ENCODE data around the gene ZC3H4. TPM values are rescaled to one million over a fixed set of nuclear protein-coding genes. Genes with fewer than 3 reads are reported as not detected.

ZC3H4 gene
- total and polyA plus RNA-seq, 2 donors (not counting 1 experiment from before 2014, with no cell fraction given): 12.7 to 73.7 TPM

GRCh38 chr19:47084879-47085439 lies 28.6 kb downstream of the ZC3H4 start:
- Mint-ChIP-seq H3K27me3 (no peaks in the 10 kb centered on the region), H3K4me1 (peaks cover 11% of the 10 kb centered on the region), H3K4me3 (no peak overlapping the region), H3K9me3 (ENCODE audit: insufficient read depth) (no peaks in the 10 kb centered on the region), H3K27ac (no peak overlapping the region)
- TF ChIP-seq EZH2 (IDR thresholded peaks at IDR 0.05; ENCODE audit: borderline replicate concordance, insufficient read depth, low read depth, low read length, poor library complexity, severe bottlenecking) (no peak), CTCF (IDR thresholded peaks at IDR 0.05) (no peak)
- ChIA-PET CTCF (interaction anchor here (0.6 to 7.3 kb wide), 2 partner anchors 44 to 272 kb away, joined by 3 to 152 read pairs; partner anchors contain the start of gene SAE1), POLR2A (no interaction called here)
- no peak overlapping the region for H3K4me2 ChIP-seq (replicated peaks; ENCODE audit: low read depth, low read length, poor library complexity, severe bottlenecking)
- DNase-seq (no peak), ATAC-seq (ENCODE audit: low read depth) (no peak)
- no peak overlapping the region for H3K9ac ChIP-seq (ENCODE audit: low read length)
- no peak overlapping the region for H2AFZ ChIP-seq (ENCODE audit: insufficient read depth, low read depth, low read length, poor library complexity, severe bottlenecking)
- peaks cover 0 to 14% of the 10 kb centered on the region in 2 donors for H3K4me1 ChIP-seq (ENCODE audit: control insufficient read depth in 2 of 2, insufficient read depth in 2 of 2, low read length in 2 of 2)
- H4K20me1 ChIP-seq (ENCODE audit: control insufficient read depth, insufficient read depth, low read length, poor library complexity, severe bottlenecking): peaks cover 14% of the 10 kb centered on the region
- no peaks in the 10 kb centered on the region for H3K9me3 ChIP-seq (ENCODE audit: control extremely low read depth in 1 of 3, control insufficient read depth in 2 of 3, insufficient read depth in 1 of 3, low read length in 2 of 3)
- H3K4me3 ChIP-seq (ENCODE audit: control extremely low read depth in 1 of 5, extremely low read depth in 1 of 5, insufficient read depth in 1 of 5, low read depth in 2 of 5, low read length in 4 of 5): no peak overlapping the region
- peak overlapping the region in 1 of 2 donors; percentile 12 for H3K27ac ChIP-seq (ENCODE audit: low read length in 2 of 2)
- WGBS (ENCODE audit: insufficient coverage): over 99% methylated on average over 19 of the region's 24 CpGs
- H3K36me3 ChIP-seq (replicated peaks in 1 of 2; ENCODE audit: control extremely low read depth in 1 of 2, control insufficient read depth in 1 of 2, extremely low read depth in 1 of 2, insufficient read depth in 2 of 2, low read length in 1 of 2): peaks cover 21 to 81% of the 10 kb centered on the region in 2 experiments
- no peaks in the 10 kb centered on the region for H3K27me3 ChIP-seq (replicated peaks in 1 of 4; ENCODE audit: control extremely low read depth in 1 of 4, control insufficient read depth in 3 of 4, insufficient read depth in 4 of 4, low read length in 3 of 4)
- peaks cover 30% of the 10 kb centered on the region for H3K79me2 ChIP-seq (ENCODE audit: control insufficient read depth, insufficient read depth, low read length)
- intact Hi-C loops (cut with micrococcal nuclease): no loop called here

DNA sequence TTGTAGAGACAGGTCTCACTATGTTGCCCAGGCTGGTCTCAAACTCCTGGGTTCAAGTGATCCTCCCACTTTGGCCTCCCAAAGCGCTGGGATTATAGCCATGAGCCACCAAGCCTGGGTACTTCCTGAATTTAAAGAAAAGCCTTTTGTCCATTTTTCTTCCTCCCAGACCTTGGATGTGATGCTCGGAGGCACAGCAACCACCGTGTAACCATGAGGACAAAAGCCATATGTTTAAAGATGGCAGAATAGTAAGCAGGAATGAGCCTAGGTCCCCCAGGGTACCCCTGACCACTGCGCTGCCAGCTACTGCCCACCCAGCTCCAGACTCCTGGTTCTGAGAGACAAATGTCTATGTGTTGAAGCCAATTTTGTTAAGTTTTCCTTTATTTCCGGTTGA lies 31.1 kb downstream of the ZC3H4 start:
- Histone ChIP-seq H3K4me1 (ENCODE audit: control insufficient read depth in 2 of 2, insufficient read depth in 2 of 2, low read length in 2 of 2) (peaks cover 0 to 14% of the 10 kb centered on the region in 2 donors), H3K9me3 (ENCODE audit: control extremely low read depth in 1 of 3, control insufficient read depth in 2 of 3, insufficient read depth in 1 of 3, low read length in 2 of 3) (no peaks in the 10 kb centered on the region), H2AFZ (ENCODE audit: insufficient read depth, low read depth, low read length, poor library complexity, severe bottlenecking) (no peak overlapping the region), H3K36me3 (replicated peaks in 1 of 2; ENCODE audit: control extremely low read depth in 1 of 2, control insufficient read depth in 1 of 2, extremely low read depth in 1 of 2, insufficient read depth in 2 of 2, low read length in 1 of 2) (peaks cover 21 to 71% of the 10 kb centered on the region in 2 experiments), H3K4me2 (replicated peaks; ENCODE audit: low read depth, low read length, poor library complexity, severe bottlenecking) (no peak overlapping the region), H4K20me1 (ENCODE audit: control insufficient read depth, insufficient read depth, low read length, poor library complexity, severe bottlenecking) (peaks cover 6% of the 10 kb centered on the region), H3K27ac (ENCODE audit: low read length in 2 of 2) (no peak overlapping the region), H3K4me3 (ENCODE audit: control extremely low read depth in 1 of 5, extremely low read depth in 1 of 5, insufficient read depth in 1 of 5, low read depth in 2 of 5, low read length in 4 of 5) (no peak overlapping the region), H3K27me3 (replicated peaks in 1 of 4; ENCODE audit: control extremely low read depth in 1 of 4, control insufficient read depth in 3 of 4, insufficient read depth in 4 of 4, low read length in 3 of 4) (no peaks in the 10 kb centered on the region), H3K9ac (ENCODE audit: low read length) (no peak overlapping the region), H3K79me2 (ENCODE audit: control insufficient read depth, insufficient read depth, low read length) (peaks cover 24% of the 10 kb centered on the region)
- CTCF ChIA-PET: interaction anchor here (1.1 to 7.3 kb wide), 3 partner anchors 41 to 67 kb away, joined by 5 to 152 read pairs (median 24); partner anchors contain the start of gene SAE1
- intact Hi-C loops (cut with micrococcal nuclease): no loop called here
- no peak for DNase-seq
- ATAC-seq (ENCODE audit: low read depth): no peak
- H3K4me3 Mint-ChIP-seq: no peak overlapping the region
- no peak for TF ChIP-seq CTCF (IDR thresholded peaks at IDR 0.05)
- no peak for TF ChIP-seq EZH2 (IDR thresholded peaks at IDR 0.05; ENCODE audit: borderline replicate concordance, insufficient read depth, low read depth, low read length, poor library complexity, severe bottlenecking)
- H3K4me1 Mint-ChIP-seq: peaks cover 11% of the 10 kb centered on the region
- POLR2A ChIA-PET: no interaction called here
- no peaks in the 10 kb centered on the region for H3K9me3 Mint-ChIP-seq (ENCODE audit: insufficient read depth)
- no peak overlapping the region for H3K27ac Mint-ChIP-seq
- no peaks in the 10 kb centered on the region for H3K27me3 Mint-ChIP-seq
- 86% methylated on average over 1 of the region's 5 CpGs for WGBS (ENCODE audit: insufficient coverage)
